GM19099 (cell line): ENCODE measurements around the gene JPH3.

Source experiments
- POLR2A ChIP-seq: IDR thresholded peaks from 3 replicates; pipeline ENCODE4 v1.6.1; 2011; ENCODE audit warnings: low read depth; ENCODE audit not compliant: insufficient read length; ENCODE audit errors: extremely low read depth

Gene JPH3

GRCh38 chr16:87604634-87605111 is 2.4 kb downstream of the JPH3 start:
- TF ChIP-seq POLR2A, result no peak

GRCh38 chr16:87607223-87607622 is 4.9 kb downstream of the JPH3 start:
- no peak for TF ChIP-seq POLR2A

- TF ChIP-seq POLR2A, result no peak
These were observed 5.6 kb downstream of the JPH3 start for GRCh38 chr16:87607871-87608270.

GRCh38 chr16:87608400-87608985 is 6.2 kb downstream of the JPH3 start:
- no peak for TF ChIP-seq POLR2A

GRCh38 chr16:87610026-87610425 is 7.7 kb downstream of the JPH3 start:
- no peak for TF ChIP-seq POLR2A

- no peak for TF ChIP-seq POLR2A
These were observed 9.1 kb downstream of the JPH3 start for GRCh38 chr16:87611456-87611855.

GRCh38 chr16:87613961-87614360 is 11.7 kb downstream of the JPH3 start:
- no peak for TF ChIP-seq POLR2A

- TF ChIP-seq POLR2A, result no peak
These were observed 13.3 kb downstream of the JPH3 start for GRCh38 chr16:87615621-87616041.

- no peak for TF ChIP-seq POLR2A
These were observed 14.2 kb downstream of the JPH3 start for GRCh38 chr16:87616556-87616955.

GRCh38 chr16:87618216-87618615 is 15.9 kb downstream of the JPH3 start:
- TF ChIP-seq POLR2A, result no peak

GRCh38 chr16:87619360-87620200 is 17.3 kb downstream of the JPH3 start:
- no peak for TF ChIP-seq POLR2A

GRCh38 chr16:87620201-87620495 is 17.8 kb downstream of the JPH3 start:
- TF ChIP-seq POLR2A, result no peak

GRCh38 chr16:87621550-87621829 is 19.2 kb downstream of the JPH3 start:
- TF ChIP-seq POLR2A, result no peak

- no peak for TF ChIP-seq POLR2A
These were observed 19.8 kb downstream of the JPH3 start for GRCh38 chr16:87621976-87622713.

- no peak for TF ChIP-seq POLR2A
These were observed 20.5 kb downstream of the JPH3 start for GRCh38 chr16:87622756-87623319.
